Activated CD4-positive, alpha-beta T cell treated with anti-CD3 and anti-CD28 coated beads, Interleukin-10, Interleukin-2, amounts not matched to agents 100 ng/mL and 50 ng/mL, durations not matched to agents 16 hours and 8 hours (primary cell): ENCODE data around the gene AASDHPPT.
"Not testable (repeated sequence)": the region's sequence is repeated elsewhere in the genome, so short reads cannot be mapped to it uniquely, and the experiment has no call there.

Source experiments
- DNase-seq: peaks from one replicate; pipeline ENCODE4 v3.0.0-alpha.2; 2020

Gene AASDHPPT, protein sequence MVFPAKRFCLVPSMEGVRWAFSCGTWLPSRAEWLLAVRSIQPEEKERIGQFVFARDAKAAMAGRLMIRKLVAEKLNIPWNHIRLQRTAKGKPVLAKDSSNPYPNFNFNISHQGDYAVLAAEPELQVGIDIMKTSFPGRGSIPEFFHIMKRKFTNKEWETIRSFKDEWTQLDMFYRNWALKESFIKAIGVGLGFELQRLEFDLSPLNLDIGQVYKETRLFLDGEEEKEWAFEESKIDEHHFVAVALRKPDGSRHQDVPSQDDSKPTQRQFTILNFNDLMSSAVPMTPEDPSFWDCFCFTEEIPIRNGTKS

DNA sequence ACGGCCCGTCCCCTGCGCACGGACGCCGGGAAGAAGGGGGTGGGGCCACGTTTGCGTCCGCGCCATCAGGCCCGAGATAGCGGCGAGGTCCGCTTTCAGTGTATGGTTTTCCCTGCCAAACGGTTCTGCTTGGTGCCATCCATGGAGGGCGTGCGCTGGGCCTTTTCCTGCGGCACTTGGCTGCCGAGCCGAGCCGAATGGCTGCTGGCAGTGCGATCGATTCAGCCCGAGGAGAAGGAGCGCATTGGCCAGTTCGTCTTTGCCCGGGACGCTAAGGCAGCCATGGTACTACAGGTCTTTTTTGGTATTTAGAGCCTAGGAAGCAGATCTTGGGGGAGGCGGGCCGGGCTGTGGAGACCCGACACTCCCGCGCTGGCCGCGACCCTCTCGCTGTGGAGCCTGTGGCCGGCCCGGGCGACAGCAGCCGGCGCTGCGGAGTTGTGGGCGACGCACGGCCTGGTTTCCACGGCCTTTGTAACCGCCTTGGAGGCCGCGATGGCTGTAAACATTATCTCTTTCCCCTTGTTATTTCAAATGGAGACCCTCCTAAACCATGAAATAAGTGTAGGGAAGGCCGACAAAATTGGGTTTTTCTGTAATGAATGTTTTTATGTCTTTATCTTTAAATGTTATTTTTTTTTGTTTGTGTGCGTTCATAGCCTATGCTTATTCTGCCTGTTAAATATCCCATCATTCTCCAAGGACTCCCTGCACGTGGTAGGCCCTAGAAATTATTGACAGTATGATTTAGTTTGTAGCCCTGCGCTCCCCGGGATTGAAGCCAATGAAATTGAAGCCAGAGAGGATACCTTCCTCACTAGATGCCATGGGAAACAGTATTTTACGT lies at the start of gene AASDHPPT:
Gene AASDHPPT, plus strand, starts transcription at position 54 of the 847 bp plus-strand sequence. Its CDS starts 49 bp downstream, at position 103.
- peak; percentile 33 for DNase-seq

DNA sequence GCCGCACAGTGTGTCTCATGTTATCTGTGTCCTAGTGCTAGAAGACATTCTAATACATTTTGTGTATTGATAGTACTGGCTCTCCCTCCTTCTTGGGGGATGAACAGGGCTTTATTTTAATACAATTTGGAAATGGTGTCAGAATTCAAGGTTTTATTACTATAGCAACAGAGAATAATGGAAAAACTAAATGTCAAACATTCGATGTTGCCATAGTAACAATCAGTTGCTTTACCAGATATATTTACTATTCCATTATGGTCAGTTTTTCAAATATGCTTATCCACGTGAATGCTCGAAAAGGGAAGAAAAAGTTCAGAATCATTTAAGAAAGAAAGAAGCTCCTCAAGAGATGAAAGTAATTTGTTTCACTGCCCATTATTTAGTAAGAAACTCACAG lies 46.9 kb upstream of the AASDHPPT start:
- DNase-seq: no peak

- DNase-seq: peak; percentile 75
Measured at GRCh38 chr11:106031202-106031810, 46.2 kb upstream of the AASDHPPT start.

DNA sequence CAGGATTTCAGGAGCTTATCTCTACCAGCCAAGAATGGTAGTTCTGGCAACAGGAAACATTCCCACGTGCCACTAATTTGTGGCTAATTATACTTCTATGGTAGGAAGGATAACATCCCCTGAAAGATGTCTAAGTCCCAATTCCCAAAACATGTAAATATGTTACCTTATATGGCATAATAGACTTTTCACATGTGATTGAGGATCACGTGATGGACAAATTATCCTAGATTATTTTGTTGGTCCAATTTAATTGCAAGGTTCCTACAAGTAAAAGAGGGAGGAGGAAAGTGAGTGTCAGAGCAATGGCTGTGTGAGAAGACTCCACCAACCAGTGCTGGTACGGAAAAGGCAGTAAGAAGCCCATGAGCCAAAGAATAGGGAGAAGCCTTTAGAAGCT lies 45.5 kb upstream of the AASDHPPT start:
- no peak for DNase-seq

GRCh38 chr11:106032861-106033260 lies 44.6 kb upstream of the AASDHPPT start:
- no peak for DNase-seq

DNA sequence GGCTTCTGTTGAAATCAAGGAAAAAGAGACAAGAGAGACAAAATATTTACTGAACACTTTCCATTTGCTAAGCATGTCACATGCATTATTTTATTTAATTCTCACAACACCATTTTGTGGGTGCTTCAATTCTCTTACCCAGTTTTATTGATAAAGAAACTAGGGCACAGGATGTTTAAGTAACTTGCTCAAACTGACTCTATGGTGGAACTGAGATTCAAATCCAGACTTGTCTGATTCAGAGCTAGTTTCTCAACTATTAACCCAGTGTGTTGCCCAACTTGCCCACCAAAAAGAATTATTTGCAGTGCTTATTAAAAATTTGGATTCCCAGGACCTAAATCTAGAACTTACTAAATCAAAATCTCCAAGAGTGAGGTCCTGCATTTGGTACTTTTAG lies 33.9 kb upstream of the AASDHPPT start:
- peak; percentile 62 for DNase-seq

GRCh38 chr11:106047631-106048030 lies 29.8 kb upstream of the AASDHPPT start:
- no peak for DNase-seq

- DNase-seq: no peak
Measured at GRCh38 chr11:106049727-106050476, 27.6 kb upstream of the AASDHPPT start.

GRCh38 chr11:106051103-106051502 lies 26.4 kb upstream of the AASDHPPT start:
- no peak for DNase-seq

DNA sequence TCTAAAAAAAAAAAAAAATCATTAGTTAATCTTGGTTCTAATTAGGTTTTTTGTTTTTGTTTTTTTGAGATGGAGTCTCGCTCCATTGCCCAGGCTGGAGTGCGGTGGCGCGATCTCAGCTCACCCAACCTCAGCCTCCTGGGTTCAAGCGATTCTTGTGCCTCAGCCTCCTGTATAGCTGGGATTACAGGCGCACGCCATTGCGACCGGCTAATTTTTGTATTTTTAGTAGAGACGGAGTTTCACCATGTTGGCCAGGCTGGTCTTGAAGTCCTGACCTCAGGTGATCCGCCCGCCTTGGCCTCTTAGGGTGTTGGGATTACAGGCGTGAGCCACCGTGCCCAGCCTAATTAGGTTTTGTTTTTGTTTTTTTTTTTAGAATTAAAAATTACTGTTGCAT lies 19.1 kb upstream of the AASDHPPT start:
- not testable (repeated sequence) for DNase-seq

DNA sequence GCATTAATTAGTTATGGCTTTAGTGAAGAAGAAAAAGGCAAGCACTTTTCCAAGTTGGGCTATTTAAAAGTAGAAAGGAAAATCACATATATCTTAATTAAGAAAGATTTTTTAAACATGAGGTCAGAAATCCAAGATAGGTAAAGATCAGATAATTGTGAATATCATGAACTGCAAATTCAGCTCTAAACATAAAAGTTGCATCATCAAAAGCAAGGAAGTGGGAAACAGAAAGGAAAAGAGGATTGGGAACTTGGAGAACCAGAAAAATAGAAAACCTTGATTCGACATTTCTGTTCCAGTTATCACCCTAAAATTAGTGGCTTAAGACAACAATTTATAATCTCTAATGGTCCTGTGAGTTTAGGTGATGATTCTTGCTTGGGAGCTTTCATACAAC lies 17.8 kb upstream of the AASDHPPT start:
- no peak for DNase-seq

- DNase-seq: no peak
Measured at GRCh38 chr11:106061249-106061784, 16.1 kb upstream of the AASDHPPT start.

DNA sequence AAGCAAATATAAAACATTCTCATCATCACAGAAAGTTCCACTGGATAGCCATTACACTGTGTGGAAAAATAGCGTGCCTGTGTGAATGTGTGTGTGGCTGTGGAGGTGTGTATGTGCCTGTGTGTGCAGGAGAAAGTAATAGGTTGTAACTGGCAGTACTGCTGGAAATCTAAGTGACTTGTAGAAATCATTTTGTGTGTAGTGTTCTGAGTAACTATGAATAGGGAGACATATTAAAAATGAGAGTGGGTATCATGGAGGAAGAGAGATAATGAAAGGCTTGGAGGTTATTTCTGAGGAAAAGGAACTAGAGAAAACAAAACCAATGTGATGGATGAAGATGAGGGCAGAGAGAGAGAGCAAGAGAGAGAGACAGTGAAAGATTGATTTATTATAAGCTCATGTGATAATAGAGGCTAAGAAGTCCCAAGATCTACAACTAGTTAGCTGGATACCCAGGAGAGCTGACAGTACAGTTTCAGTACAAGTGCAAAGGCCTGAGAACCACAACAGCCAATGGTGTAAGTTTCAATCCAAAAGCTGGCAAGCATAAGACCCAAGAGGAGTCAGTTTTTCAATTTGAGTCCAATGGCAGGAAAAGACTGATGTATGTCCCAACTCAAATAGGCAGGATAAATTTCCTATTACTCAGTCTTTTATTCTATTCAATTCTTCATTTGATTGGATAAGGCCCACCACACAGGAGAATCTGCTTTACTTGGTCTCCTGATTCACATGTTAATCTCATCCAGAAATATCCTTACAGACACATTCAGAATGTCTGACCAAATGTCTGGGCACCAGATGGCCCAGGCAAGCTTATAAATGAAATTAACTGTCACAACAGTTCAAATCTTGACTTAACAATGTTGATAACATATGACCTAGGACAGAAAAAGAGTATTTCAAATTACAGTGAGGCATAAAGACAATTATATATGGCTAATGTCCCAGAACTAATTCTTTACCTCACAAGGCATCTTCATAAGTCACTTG lies 15.2 kb upstream of the AASDHPPT start:
- peak; percentile 50 for DNase-seq

DNA sequence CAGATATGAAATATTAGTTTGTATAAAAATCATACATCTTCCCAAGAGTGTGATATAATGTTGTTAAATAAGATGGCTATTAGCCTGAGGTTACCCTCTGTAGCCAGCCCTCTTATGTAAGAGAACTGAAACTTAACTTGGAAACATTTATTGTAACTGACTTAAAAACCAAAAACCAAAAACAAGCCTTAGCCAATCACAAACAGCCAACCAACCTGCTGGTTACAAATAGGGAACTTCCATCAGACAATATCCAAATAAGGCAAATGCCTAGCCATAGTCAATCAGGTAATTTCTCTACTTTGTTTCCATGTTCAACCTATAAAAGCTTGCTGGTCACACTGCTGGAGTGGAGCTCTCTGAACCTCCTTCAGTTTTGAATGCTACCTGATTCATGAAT lies 14.5 kb upstream of the AASDHPPT start:
- DNase-seq: peak; percentile 45

DNA sequence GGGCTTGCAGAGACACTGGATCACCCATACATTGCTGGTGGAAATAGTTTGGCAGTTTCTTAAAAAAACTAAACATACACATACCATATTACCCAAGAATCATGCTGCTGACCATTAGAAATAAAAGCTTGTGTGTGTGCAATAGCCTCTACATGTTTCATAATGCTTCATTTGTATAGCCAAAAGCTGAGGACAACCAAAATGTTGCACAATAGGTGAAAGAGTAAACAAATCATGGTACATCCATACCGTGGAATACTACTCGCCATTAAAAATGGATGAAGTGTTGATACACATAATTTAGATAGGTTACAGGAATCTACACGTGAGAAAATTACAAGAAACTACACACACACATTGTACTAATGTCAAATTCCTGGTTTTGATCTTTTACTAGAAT lies 6.9 kb upstream of the AASDHPPT start:
- DNase-seq: no peak

DNA sequence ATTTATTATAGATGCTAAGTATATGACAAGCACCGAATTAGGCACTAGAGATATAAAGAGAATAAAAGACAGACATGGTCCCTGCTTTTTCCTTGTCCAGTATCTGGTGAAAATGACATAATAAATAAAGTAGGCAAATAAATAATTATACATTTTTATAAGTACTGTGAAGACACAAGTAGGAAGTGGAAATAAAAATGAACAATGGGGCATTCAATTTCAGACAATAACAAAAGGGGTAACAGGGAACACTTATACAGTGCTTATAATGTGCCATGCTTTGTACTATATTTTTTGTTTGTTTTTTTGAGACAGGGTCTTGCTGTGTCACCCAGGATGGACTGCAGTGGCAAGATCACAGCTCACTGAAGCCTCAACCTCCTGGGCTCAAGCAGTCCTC lies 4.7 kb upstream of the AASDHPPT start:
- DNase-seq: no peak

- DNase-seq: no peak
Measured at GRCh38 chr11:106076171-106076918, 1.1 kb upstream of the AASDHPPT start.

- peak; percentile 99 for DNase-seq
Measured at GRCh38 chr11:106076919-106077608, 398 bp upstream of the AASDHPPT start, which contains the start of gene KBTBD3. KBTBD3 (minus strand) TSS chr11:106077347; CDS start chr11:106059097, 18,250 bp downstream.

- no peak for DNase-seq
Measured at GRCh38 chr11:106082096-106082495, 4.6 kb downstream of the AASDHPPT start.

DNA sequence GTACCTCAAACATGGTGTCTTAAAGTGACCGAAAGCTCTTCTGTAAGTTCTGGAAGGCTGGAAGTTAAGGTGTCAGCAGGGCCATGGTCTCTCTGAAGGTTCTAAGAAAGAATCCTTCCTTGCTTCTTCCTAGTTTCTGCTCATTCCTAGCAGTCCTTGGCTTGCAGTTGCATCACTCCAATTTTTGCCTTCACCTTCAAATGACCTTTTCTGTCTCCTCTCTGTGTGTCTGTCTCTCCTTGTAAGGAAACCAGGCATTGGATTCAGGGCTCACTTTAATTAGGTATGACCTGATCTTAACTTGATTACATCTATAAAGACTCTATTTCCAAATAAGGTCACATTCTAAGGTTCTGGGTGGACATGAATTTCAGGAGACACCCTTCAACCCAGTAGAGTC lies 8.7 kb downstream of the AASDHPPT start:
- no peak for DNase-seq
